ENCODE results near the gene SLCO2A1. TPM values are rescaled to one million over a fixed set of nuclear protein-coding genes. Genes with fewer than 3 reads are reported as not detected.

Gene SLCO2A1
- total and polyA plus RNA-seq, 2 experiments from 2014 or later: 0.31 to 1.0 TPM

GRCh38 chr3:134059671-134060560 is 30.2 kb upstream of the SLCO2A1 start:
- H2AFZ ChIP-seq: no peak overlapping the region
- no peaks in the 10 kb centered on the region; the same call in 2 of the 3 replicates for H3K9me3 Mint-ChIP-seq
- no peak for DNase-seq (ENCODE audit: low spot score)
- no peaks in the 10 kb centered on the region for H4K20me1 ChIP-seq (replicated peaks; ENCODE audit: insufficient read depth)
- H3K4me1 Mint-ChIP-seq: peaks cover 11% of the 10 kb centered on the region
- H3K79me2 ChIP-seq (replicated peaks; ENCODE audit: insufficient read depth): no peaks in the 10 kb centered on the region
- no peak overlapping the region for H3K4me3 ChIP-seq
- H3K36me3 ChIP-seq (ENCODE audit: insufficient read depth): no peaks in the 10 kb centered on the region
- H3K9me2 ChIP-seq (ENCODE audit: insufficient read depth): no peaks in the 10 kb centered on the region
- no peaks in the 10 kb centered on the region for H3F3A ChIP-seq (replicated peaks; ENCODE audit: low read depth)
- no peaks in the 10 kb centered on the region; the same call in 2 of the 3 replicates for H3K36me3 Mint-ChIP-seq (ENCODE audit: low read depth)
- no peak overlapping the region for H3K27ac Mint-ChIP-seq
- no peak for ATAC-seq
- H3K27ac ChIP-seq (ENCODE audit: low read depth): no peak overlapping the region
- H3K4me3 Mint-ChIP-seq: no peak overlapping the region
- H3K27me3 Mint-ChIP-seq (ENCODE audit: insufficient read depth, low read depth, poor library complexity): peaks cover 8% of the 10 kb centered on the region
- no peak overlapping the region for H3K4me2 ChIP-seq
- H3K27me3 ChIP-seq (ENCODE audit: insufficient read depth): no peaks in the 10 kb centered on the region
- no peak for TF ChIP-seq EZH2 (IDR thresholded peaks at IDR 0.05; ENCODE audit: low read depth, unreplicated experiment)
- peak in 1 of 2 experiments; percentile 40; a peak in 2 of 4 replicates for TF ChIP-seq CTCF (conservative IDR thresholded peaks at IDR 0.05; ENCODE audit: low read depth in 2 of 2)
- H3K4me1 ChIP-seq (ENCODE audit: insufficient read depth): no peaks in the 10 kb centered on the region; the same call in 1 of the 2 replicates

- Mint-ChIP-seq H3K4me1 (peaks cover 11% of the 10 kb centered on the region), H3K4me3 (no peak overlapping the region), H3K27ac (no peak overlapping the region), H3K27me3 (ENCODE audit: insufficient read depth, low read depth, poor library complexity) (peaks cover 7% of the 10 kb centered on the region), H3K36me3 (ENCODE audit: low read depth) (no peaks in the 10 kb centered on the region; the same call in 2 of the 3 replicates), H3K9me3 (no peaks in the 10 kb centered on the region; the same call in 2 of the 3 replicates)
- no peaks in the 10 kb centered on the region for H3K36me3 ChIP-seq (ENCODE audit: insufficient read depth)
- H3F3A ChIP-seq (replicated peaks; ENCODE audit: low read depth): no peaks in the 10 kb centered on the region
- H2AFZ ChIP-seq: no peak overlapping the region
- no peak overlapping the region for H3K4me2 ChIP-seq
- no peaks in the 10 kb centered on the region for H3K79me2 ChIP-seq (replicated peaks; ENCODE audit: insufficient read depth)
- H4K20me1 ChIP-seq (replicated peaks; ENCODE audit: insufficient read depth): no peaks in the 10 kb centered on the region
- no peak for TF ChIP-seq ZNF114 (CRISPR knock-in tag; IDR thresholded peaks at IDR 0.05)
- H3K9me2 ChIP-seq (ENCODE audit: insufficient read depth): no peaks in the 10 kb centered on the region
- no peaks in the 10 kb centered on the region for H3K27me3 ChIP-seq (ENCODE audit: insufficient read depth)
- DNase-seq (ENCODE audit: low spot score) (no peak), ATAC-seq (no peak)
- no peaks in the 10 kb centered on the region; the same call in 1 of the 2 replicates for H3K4me1 ChIP-seq (ENCODE audit: insufficient read depth)
- no peak overlapping the region for H3K27ac ChIP-seq (ENCODE audit: low read depth)
- no peak overlapping the region for H3K4me3 ChIP-seq
Observed at GRCh38 chr3:134059035-134059601, 29.4 kb upstream of the SLCO2A1 start.

GRCh38 chr3:134057654-134058110 is 28.0 kb upstream of the SLCO2A1 start:
- H3K9me2 ChIP-seq (ENCODE audit: insufficient read depth): no peaks in the 10 kb centered on the region
- no peaks in the 10 kb centered on the region; the same call in 2 of the 3 replicates for H3K36me3 Mint-ChIP-seq (ENCODE audit: low read depth)
- peak overlapping the region; percentile 18; the same call in 1 of the 2 replicates for H2AFZ ChIP-seq
- no peaks in the 10 kb centered on the region for H3F3A ChIP-seq (replicated peaks; ENCODE audit: low read depth)
- DNase-seq (ENCODE audit: low spot score) (peak; percentile 34), ATAC-seq (peak; percentile 36; the same call in 2 of the 3 replicates)
- no peaks in the 10 kb centered on the region for H4K20me1 ChIP-seq (replicated peaks; ENCODE audit: insufficient read depth)
- H3K4me3 ChIP-seq: no peak overlapping the region
- no peak overlapping the region for H3K27ac Mint-ChIP-seq
- H3K27me3 Mint-ChIP-seq (ENCODE audit: insufficient read depth, low read depth, poor library complexity): peaks cover 4% of the 10 kb centered on the region
- H3K27me3 ChIP-seq (ENCODE audit: insufficient read depth): no peaks in the 10 kb centered on the region
- no peak overlapping the region for H3K4me3 Mint-ChIP-seq
- H3K36me3 ChIP-seq (ENCODE audit: insufficient read depth): no peaks in the 10 kb centered on the region
- H3K27ac ChIP-seq (ENCODE audit: low read depth): no peak overlapping the region
- H3K79me2 ChIP-seq (replicated peaks; ENCODE audit: insufficient read depth): no peaks in the 10 kb centered on the region
- no peaks in the 10 kb centered on the region; the same call in 1 of the 2 replicates for H3K4me1 ChIP-seq (ENCODE audit: insufficient read depth)
- H3K4me2 ChIP-seq: no peak overlapping the region
- H3K9me3 Mint-ChIP-seq: no peaks in the 10 kb centered on the region; the same call in 2 of the 3 replicates
- H3K4me1 Mint-ChIP-seq: peaks cover 11% of the 10 kb centered on the region
- TF ChIP-seq CTCF (conservative IDR thresholded peaks at IDR 0.05; ENCODE audit: low read depth in 2 of 2) (no peak), STAT1 (IDR thresholded peaks at IDR 0.05; ENCODE audit: unreplicated experiment) (no peak), EZH2 (IDR thresholded peaks at IDR 0.05; ENCODE audit: low read depth, unreplicated experiment) (no peak), POLR2AphosphoS5 (IDR thresholded peaks at IDR 0.05; ENCODE audit: low read depth) (no peak), CREB1 (CRISPR knock-in tag; IDR thresholded peaks at IDR 0.05; ENCODE audit: low read depth) (no peak), ZNF114 (CRISPR knock-in tag; IDR thresholded peaks at IDR 0.05) (no peak), ETS1 (IDR thresholded peaks at IDR 0.05) (no peak), JUNB (IDR thresholded peaks at IDR 0.05; ENCODE audit: unreplicated experiment) (no peak)

Data from GM23338 (cell line).